ENCODE data around the gene EIF4G3.

EIF4G3 gene

DNA sequence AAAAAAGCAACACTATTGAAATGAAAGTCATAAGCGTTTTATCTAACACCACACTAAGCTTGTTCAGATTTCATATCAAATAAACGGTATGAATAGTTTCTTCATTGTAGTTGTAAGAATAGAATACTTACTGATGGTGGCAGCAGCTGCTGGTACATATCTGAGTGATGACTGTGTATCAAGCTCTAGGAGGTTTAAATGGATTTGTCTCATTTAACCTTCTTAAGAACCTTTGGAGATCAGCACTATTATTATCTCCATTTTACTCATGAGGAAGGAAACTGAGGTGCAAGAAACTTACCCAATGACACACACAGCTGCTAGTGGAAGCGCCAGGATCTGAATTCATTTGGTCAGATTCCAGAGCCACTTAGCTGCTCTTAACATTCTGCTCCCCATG lies 104.0 kb downstream of the EIF4G3 start:
- TF ChIP-seq EZH2 (IDR thresholded peaks at IDR 0.05; ENCODE audit: borderline replicate concordance, low read length), result no peak
- TF ChIP-seq, protein P1, sequence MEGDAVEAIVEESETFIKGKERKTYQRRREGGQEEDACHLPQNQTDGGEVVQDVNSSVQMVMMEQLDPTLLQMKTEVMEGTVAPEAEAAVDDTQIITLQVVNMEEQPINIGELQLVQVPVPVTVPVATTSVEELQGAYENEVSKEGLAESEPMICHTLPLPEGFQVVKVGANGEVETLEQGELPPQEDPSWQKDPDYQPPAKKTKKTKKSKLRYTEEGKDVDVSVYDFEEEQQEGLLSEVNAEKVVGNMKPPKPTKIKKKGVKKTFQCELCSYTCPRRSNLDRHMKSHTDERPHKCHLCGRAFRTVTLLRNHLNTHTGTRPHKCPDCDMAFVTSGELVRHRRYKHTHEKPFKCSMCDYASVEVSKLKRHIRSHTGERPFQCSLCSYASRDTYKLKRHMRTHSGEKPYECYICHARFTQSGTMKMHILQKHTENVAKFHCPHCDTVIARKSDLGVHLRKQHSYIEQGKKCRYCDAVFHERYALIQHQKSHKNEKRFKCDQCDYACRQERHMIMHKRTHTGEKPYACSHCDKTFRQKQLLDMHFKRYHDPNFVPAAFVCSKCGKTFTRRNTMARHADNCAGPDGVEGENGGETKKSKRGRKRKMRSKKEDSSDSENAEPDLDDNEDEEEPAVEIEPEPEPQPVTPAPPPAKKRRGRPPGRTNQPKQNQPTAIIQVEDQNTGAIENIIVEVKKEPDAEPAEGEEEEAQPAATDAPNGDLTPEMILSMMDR (IDR thresholded peaks at IDR 0.05; ENCODE audit: low read length), result no peak
- no peaks in the 10 kb centered on the region for H3K9me3 ChIP-seq (ENCODE audit: low read length)

DNA sequence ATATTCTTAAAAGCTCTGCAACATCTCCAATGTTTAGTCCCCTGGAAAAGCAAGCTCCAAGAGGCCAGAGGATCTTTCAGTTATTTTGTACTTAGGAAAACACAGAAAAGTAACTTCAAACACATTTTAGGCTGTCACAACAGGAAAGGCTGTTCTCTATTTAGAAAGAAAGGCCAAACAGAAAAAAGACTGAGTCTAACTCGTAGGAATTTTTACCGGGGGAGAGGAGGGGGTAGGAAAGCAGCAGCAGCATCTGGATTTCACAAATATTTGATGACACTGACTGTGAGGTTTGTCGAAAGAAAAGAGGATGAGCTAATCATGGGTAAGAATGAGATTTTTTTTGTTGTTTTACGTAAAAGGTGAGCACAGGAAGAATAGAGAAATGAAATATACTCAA lies 107.1 kb downstream of the EIF4G3 start:
- no peaks in the 10 kb centered on the region for H3K79me2 ChIP-seq (ENCODE audit: insufficient read depth, low read length)
- no peaks in the 10 kb centered on the region for H3F3A ChIP-seq (ENCODE audit: insufficient read depth, low read length)
- H3K4me3 ChIP-seq (ENCODE audit: low read depth, low read length, poor library complexity, severe bottlenecking), result no peak overlapping the region
- H3K4me1 ChIP-seq (ENCODE audit: insufficient read depth, low read length, severe bottlenecking), result peaks cover 4% of the 10 kb centered on the region
- no peak overlapping the region for H3K9ac ChIP-seq (ENCODE audit: low read length)
- no peak overlapping the region for H3K27ac ChIP-seq (ENCODE audit: low read depth, low read length, poor library complexity, severe bottlenecking)
- TF ChIP-seq EZH2 (IDR thresholded peaks at IDR 0.05; ENCODE audit: borderline replicate concordance, low read length), result no peak
- TF ChIP-seq, protein P1 (IDR thresholded peaks at IDR 0.05; ENCODE audit: low read length), result no peak
- no peaks in the 10 kb centered on the region for H3K9me2 ChIP-seq (ENCODE audit: low read depth, low read length)
- H3K4me2 ChIP-seq (ENCODE audit: low read length), result no peak overlapping the region
- no peak overlapping the region for H2AFZ ChIP-seq (ENCODE audit: low read length)
- H3K36me3 ChIP-seq (ENCODE audit: insufficient read depth, low read length), result peaks cover 10% of the 10 kb centered on the region; the same call in 1 of the 2 replicates
- no peaks in the 10 kb centered on the region for H4K20me1 ChIP-seq (ENCODE audit: insufficient read depth, low read length)
- H3K9me3 ChIP-seq (ENCODE audit: low read length), result no peaks in the 10 kb centered on the region
- no peaks in the 10 kb centered on the region for H3K27me3 ChIP-seq (ENCODE audit: insufficient read depth, low read length)

More for the DNA sequence above, 104.0 kb downstream of the EIF4G3 start:
- no peak overlapping the region for H3K9ac ChIP-seq (ENCODE audit: low read length)
- H3K36me3 ChIP-seq (ENCODE audit: insufficient read depth, low read length), result peaks cover 10% of the 10 kb centered on the region; the same call in 1 of the 2 replicates
- no peaks in the 10 kb centered on the region for H3F3A ChIP-seq (ENCODE audit: insufficient read depth, low read length)
- peaks cover 10% of the 10 kb centered on the region; the same call in 1 of the 2 replicates for H3K79me2 ChIP-seq (ENCODE audit: insufficient read depth, low read length)
- no peaks in the 10 kb centered on the region for H3K27me3 ChIP-seq (ENCODE audit: insufficient read depth, low read length)
- H3K27ac ChIP-seq (ENCODE audit: low read depth, low read length, poor library complexity, severe bottlenecking), result no peak overlapping the region
- no peak overlapping the region for H2AFZ ChIP-seq (ENCODE audit: low read length)
- no peak overlapping the region for H3K4me3 ChIP-seq (ENCODE audit: low read depth, low read length, poor library complexity, severe bottlenecking)
- no peaks in the 10 kb centered on the region for H3K9me2 ChIP-seq (ENCODE audit: low read depth, low read length)
- H3K4me2 ChIP-seq (ENCODE audit: low read length), result no peak overlapping the region
- peaks cover 4% of the 10 kb centered on the region for H3K4me1 ChIP-seq (ENCODE audit: insufficient read depth, low read length, severe bottlenecking)
- no peaks in the 10 kb centered on the region for H4K20me1 ChIP-seq (ENCODE audit: insufficient read depth, low read length)

DNA sequence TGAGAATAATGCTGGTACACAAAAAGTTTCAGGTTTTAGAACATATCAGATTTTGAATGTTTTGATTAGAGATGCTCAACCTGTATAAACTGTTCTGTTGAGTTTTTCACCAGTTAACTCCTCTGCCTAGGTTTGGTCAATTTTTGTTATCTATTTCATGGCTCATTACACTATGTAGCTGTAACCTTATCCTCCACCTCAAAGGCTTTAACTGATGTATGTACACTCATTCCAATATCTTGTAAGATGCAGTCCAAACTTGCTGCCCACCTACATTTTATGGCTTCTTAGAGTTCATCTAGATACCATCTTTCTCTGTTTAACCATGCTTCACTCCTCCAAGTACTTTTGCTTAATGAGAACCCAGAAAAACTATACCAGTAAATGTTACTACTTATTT lies 107.8 kb downstream of the EIF4G3 start:
- Histone ChIP-seq H3K4me2 (ENCODE audit: low read length) (no peak overlapping the region), H3F3A (ENCODE audit: insufficient read depth, low read length) (no peaks in the 10 kb centered on the region), H2AFZ (ENCODE audit: low read length) (no peak overlapping the region), H3K36me3 (ENCODE audit: insufficient read depth, low read length) (peaks cover 10% of the 10 kb centered on the region; the same call in 1 of the 2 replicates), H3K4me3 (ENCODE audit: low read depth, low read length, poor library complexity, severe bottlenecking) (no peak overlapping the region), H3K9ac (ENCODE audit: low read length) (no peak overlapping the region), H3K27ac (ENCODE audit: low read depth, low read length, poor library complexity, severe bottlenecking) (no peak overlapping the region), H3K79me2 (ENCODE audit: insufficient read depth, low read length) (no peaks in the 10 kb centered on the region), H3K27me3 (ENCODE audit: insufficient read depth, low read length) (no peaks in the 10 kb centered on the region), H3K9me2 (ENCODE audit: low read depth, low read length) (no peaks in the 10 kb centered on the region), H3K4me1 (ENCODE audit: insufficient read depth, low read length, severe bottlenecking) (peaks cover 4% of the 10 kb centered on the region), H4K20me1 (ENCODE audit: insufficient read depth, low read length) (no peaks in the 10 kb centered on the region), H3K9me3 (ENCODE audit: low read length) (no peaks in the 10 kb centered on the region)
- TF ChIP-seq, protein P1 (IDR thresholded peaks at IDR 0.05; ENCODE audit: low read length), result no peak
- no peak for TF ChIP-seq EZH2 (IDR thresholded peaks at IDR 0.05; ENCODE audit: borderline replicate concordance, low read length)

Data from OCI-LY1 (cell line).